H9 (cell line): Measurements from ENCODE around the gene CUL4A. TPM values are rescaled to one million over a fixed set of nuclear protein-coding genes. Genes with fewer than 3 reads are reported as not detected.

Experiments
- DNase-seq: peaks from one replicate; pipeline ENCODE4 v3.0.0-alpha.2; 2017
- H2AFZ ChIP-seq: one replicate; pipeline ENCODE4 v1.6.1; 2013; ENCODE audit warnings: mild to moderate bottlenecking, low read length, control low read depth, moderate library complexity
- H2AK5ac ChIP-seq: 2 replicates; pipeline ENCODE4 v1.6.1; 2013; ENCODE audit warnings: low read length, control low read depth, mixed read lengths; ENCODE audit not compliant: insufficient read length
- H2BK120ac ChIP-seq: one replicate; pipeline ENCODE4 v1.6.1; 2013; ENCODE audit warnings: low read depth, mild to moderate bottlenecking, low read length, control low read depth, inconsistent platforms; ENCODE audit not compliant: poor library complexity, severe bottlenecking
- H2BK12ac ChIP-seq: 2 replicates; pipeline ENCODE4 v1.6.1; 2013; ENCODE audit warnings: low read length, control low read depth, mixed read lengths, low read depth; ENCODE audit not compliant: insufficient read length
- H2BK15ac ChIP-seq: 2 replicates; pipeline ENCODE4 v1.6.1; 2013; ENCODE audit warnings: low read depth, low read length, control low read depth
- H2BK20ac ChIP-seq: one replicate; pipeline ENCODE4 v1.6.1; 2013; ENCODE audit warnings: low read depth, mild to moderate bottlenecking, low read length, control low read depth, inconsistent platforms; ENCODE audit not compliant: poor library complexity, severe bottlenecking
- H2BK5ac ChIP-seq: 2 replicates; pipeline ENCODE4 v1.6.1; 2013; ENCODE audit warnings: low read length, control low read depth, mixed read lengths; ENCODE audit not compliant: insufficient read length
- H3K14ac ChIP-seq: 2 replicates; pipeline ENCODE4 v1.6.1; 2013; ENCODE audit warnings: low read length, control low read depth; ENCODE audit not compliant: insufficient read depth
- H3K18ac ChIP-seq: 2 replicates; pipeline ENCODE4 v1.6.1; 2013; ENCODE audit warnings: low read depth, mild to moderate bottlenecking, mixed read lengths, low read length, control low read depth; ENCODE audit not compliant: insufficient read length
- H3K23ac ChIP-seq: 2 replicates; pipeline ENCODE4 v1.6.1; 2013; ENCODE audit warnings: low read length, control low read depth, mixed read lengths, low read depth; ENCODE audit not compliant: insufficient read length
- H3K23me2 ChIP-seq: 2 replicates; pipeline ENCODE4 v1.6.1; 2013; ENCODE audit warnings: low read depth, mild to moderate bottlenecking, mixed read lengths, low read length, control low read depth; ENCODE audit not compliant: insufficient read length, poor library complexity, severe bottlenecking
- H3K27ac ChIP-seq: 2 replicates; pipeline ENCODE4 v1.5.1; 2013; ENCODE audit warnings: low read length, control low read depth, mixed read lengths, low read depth; ENCODE audit not compliant: insufficient read length
- H3K27me3 ChIP-seq: 2 replicates; pipeline ENCODE4 v1.6.1; 2013; ENCODE audit warnings: low read length, control low read depth, inconsistent platforms; ENCODE audit not compliant: insufficient read depth
- H3K4ac ChIP-seq: 2 replicates; pipeline ENCODE4 v1.6.1; 2013; ENCODE audit warnings: low read depth, mild to moderate bottlenecking, control low read depth, inconsistent platforms, low read length, moderate library complexity
- H3K4me1 ChIP-seq: 2 replicates; pipeline ENCODE4 v1.6.1; 2013; ENCODE audit warnings: low read length, control low read depth, inconsistent platforms; ENCODE audit not compliant: insufficient read depth
- H3K4me2 ChIP-seq: 2 replicates; pipeline ENCODE4 v1.6.1; 2013; ENCODE audit warnings: low read length, control low read depth, mixed read lengths; ENCODE audit not compliant: insufficient read length, insufficient read depth
- H3K56ac ChIP-seq: 2 replicates; pipeline ENCODE4 v1.6.1; 2013; ENCODE audit warnings: low read depth, mild to moderate bottlenecking, mixed read lengths, low read length, control low read depth; ENCODE audit not compliant: insufficient read length
- H3K79me1 ChIP-seq: 2 replicates; pipeline ENCODE4 v1.6.1; 2013; ENCODE audit warnings: low read depth, mild to moderate bottlenecking, moderate library complexity, low read length, control low read depth, inconsistent platforms; ENCODE audit not compliant: insufficient read depth, poor library complexity, severe bottlenecking
- H3K79me2 ChIP-seq: 2 replicates; pipeline ENCODE4 v1.6.1; 2013; ENCODE audit warnings: low read length, control low read depth, inconsistent platforms; ENCODE audit not compliant: insufficient read depth
- H3K9ac ChIP-seq: 2 replicates; pipeline ENCODE4 v1.6.1; 2013; ENCODE audit warnings: low read length, control low read depth, mixed read lengths; ENCODE audit not compliant: insufficient read length; ENCODE audit errors: extremely low read depth
- H3K9me3 ChIP-seq: one replicate; pipeline ENCODE4 v1.6.1; 2013; ENCODE audit warnings: low read depth, low read length, inconsistent platforms; ENCODE audit not compliant: control insufficient read depth
- H3T11ph ChIP-seq: one replicate; pipeline ENCODE4 v1.6.1; 2013; ENCODE audit warnings: mild to moderate bottlenecking, low read length, control low read depth, inconsistent platforms
- H4K20me1 ChIP-seq: one replicate; pipeline ENCODE4 v1.6.1; 2013; ENCODE audit not compliant: control insufficient read depth, insufficient read length, insufficient read depth
- H4K5ac ChIP-seq: 2 replicates; pipeline ENCODE4 v1.6.1; 2013; ENCODE audit warnings: low read depth, mild to moderate bottlenecking, mixed read lengths, low read length, control low read depth; ENCODE audit not compliant: insufficient read length
- H4K8ac ChIP-seq: replicated peaks from 2 replicates; pipeline ENCODE4 v1.6.1; 2013; ENCODE audit warnings: low read length, control low read depth, mixed read lengths, low read depth; ENCODE audit not compliant: insufficient read length
- H4K91ac ChIP-seq: 2 replicates; pipeline ENCODE4 v1.6.1; 2013; ENCODE audit warnings: low read depth, mild to moderate bottlenecking, moderate library complexity, mixed read lengths, low read length, control low read depth; ENCODE audit not compliant: insufficient read length
- H3K27ac Mint-ChIP-seq, 3 experiments: 2 replicates in 2 of 3; 3 replicates in 1 of 3; pipeline ENCODE4 v1.8.0; 2020 to 2021; ENCODE audit warnings: mixed read lengths in 3 of 3, mild to moderate bottlenecking in 1 of 3, moderate library complexity in 1 of 3
- H3K27me3 Mint-ChIP-seq: 2 replicates; pipeline ENCODE4 v1.8.0; 2021; ENCODE audit warnings: low read depth, mild to moderate bottlenecking, moderate library complexity, mixed read lengths
- H3K36me3 Mint-ChIP-seq, 3 experiments: 2 replicates in 2 of 3; 3 replicates in 1 of 3; pipeline ENCODE4 v1.8.0; 2020 to 2021; ENCODE audit warnings: low read depth in 3 of 3, mixed read lengths in 3 of 3; ENCODE audit not compliant: insufficient read depth in 1 of 3
- H3K4me1 Mint-ChIP-seq, 2 experiments: 2 replicates each; pipeline ENCODE4 v1.8.0; 2020; ENCODE audit warnings: mixed read lengths in 2 of 2
- H3K4me3 Mint-ChIP-seq, 2 experiments: 2 replicates in 1 of 2; 3 replicates in 1 of 2; pipeline ENCODE4 v1.8.0; 2020 to 2021; ENCODE audit warnings: mild to moderate bottlenecking in 2 of 2, mixed read lengths in 2 of 2, moderate library complexity in 1 of 2
- H3K9me3 Mint-ChIP-seq, 2 experiments: 2 replicates in 1 of 2; 3 replicates in 1 of 2; pipeline ENCODE4 v1.8.0; 2020; ENCODE audit warnings: mild to moderate bottlenecking in 2 of 2, mixed read lengths in 2 of 2, moderate library complexity in 1 of 2
- CTCF ChIP-seq: fragments of 200-600 bp; sonication (generic); conservative IDR thresholded peaks from 3 replicates; pipeline ENCODE4 v1.8.0; 2021; ENCODE audit warnings: antibody characterized with exemption, mild to moderate bottlenecking
- WGBS: extraction: QIAGEN DNeasy Blood & Tissue Kit; methylation state at CpG from one replicate; pipeline ENCODE4 v1.1.7; 2013; ENCODE audit warnings: missing lambda C conversion rate, low lambda C conversion rate, mixed read lengths; ENCODE audit not compliant: insufficient read length; ENCODE audit errors: extremely low coverage; 5-methylcytosine and 5-hydroxymethylcytosine counted together
- microRNA-seq: library from miRNA; unstranded; fragments of <30 nt; microRNA quantifications from one replicate; pipeline ENCODE4, GENCODE V29; 2020; ENCODE audit warnings: borderline microRNAs expressed
- total RNA-seq: library from RNA; stranded (reverse); gene quantifications from 2 replicates; pipeline ENCODE4 v1.2.1, GENCODE V29; 2021

The CUL4A gene
- total RNA-seq, 1 experiment from 2014 or later, result 97.9 TPM

- H2BK12ac ChIP-seq, result no peak overlapping the region
- H3K56ac ChIP-seq, result no peak overlapping the region
- no peaks in the 10 kb centered on the region for H3K4me1 Mint-ChIP-seq
- H3K27me3 Mint-ChIP-seq, result no peaks in the 10 kb centered on the region
- H3K79me2 ChIP-seq, result no peaks in the 10 kb centered on the region
- H4K91ac ChIP-seq, result no peak overlapping the region
- H3K23ac ChIP-seq, result no peak overlapping the region
- H4K5ac ChIP-seq, result no peak overlapping the region
- no peak overlapping the region for H3K4me2 ChIP-seq
- WGBS, result no CpG with 5 or more reads among the region's 5 CpGs
- peaks cover 30 to 49% (median 42%) of the 10 kb centered on the region in 3 experiments for H3K36me3 Mint-ChIP-seq
- no peaks in the 10 kb centered on the region for H3K27me3 ChIP-seq
- no peak overlapping the region for H3K4ac ChIP-seq
- H2BK120ac ChIP-seq, result no peak overlapping the region
- no peaks in the 10 kb centered on the region for H3K79me1 ChIP-seq
- no peaks in the 10 kb centered on the region for H3K23me2 ChIP-seq
- no peaks in the 10 kb centered on the region for H3K9me3 ChIP-seq
- H3K9me3 Mint-ChIP-seq, result no peaks in the 10 kb centered on the region
- H3K9ac ChIP-seq, result no peak overlapping the region
- no peaks in the 10 kb centered on the region for H3K4me1 ChIP-seq
- no peak overlapping the region for H2BK15ac ChIP-seq
- DNase-seq, result no peak
- no peak for TF ChIP-seq CTCF
- no peak overlapping the region for H3K18ac ChIP-seq
- H2BK20ac ChIP-seq, result no peak overlapping the region
- no peak overlapping the region for H4K8ac ChIP-seq
- H3K4me3 Mint-ChIP-seq, result no peak overlapping the region
- H2BK5ac ChIP-seq, result no peak overlapping the region
- H2AFZ ChIP-seq, result no peak overlapping the region
- no peak overlapping the region for H3K14ac ChIP-seq
- no peak overlapping the region for H3K27ac ChIP-seq
- no peak overlapping the region for H3T11ph ChIP-seq
- H4K20me1 ChIP-seq, result no peaks in the 10 kb centered on the region
- no peak overlapping the region for H2AK5ac ChIP-seq
- no peak overlapping the region for H3K27ac Mint-ChIP-seq
Observed at GRCh38 chr13:113315992-113316391, 106.6 kb downstream of the CUL4A start.

Small RNA genes within 50 kb of the gene (microRNA-seq; reads per million reads assigned to microRNA genes)
- gene MIR8075, result not detected

Other genes with a start within 250 kb of the CUL4A start
- 17.0 and 18.5 TPM in 2 replicates for gene MCF2L, start 240.4 kb upstream of the CUL4A start, total RNA-seq
- gene F7, start 103.8 kb upstream of the CUL4A start, total RNA-seq, result 0.66 and 0.81 TPM in 2 replicates
- gene F10, start 86.8 kb upstream of the CUL4A start, total RNA-seq, result 1.7 TPM in 2 replicates
- not detected in 2 replicates for gene PROZ, start 51.0 kb upstream of the CUL4A start, total RNA-seq
- 62.3 and 66.0 TPM in 2 replicates for gene PCID2, start 944 bp upstream of the CUL4A start, total RNA-seq
- 131 and 139 TPM in 2 replicates for gene LAMP1, start 87.6 kb downstream of the CUL4A start, total RNA-seq
- gene GRTP1, start 154.5 kb downstream of the CUL4A start, total RNA-seq, result 54.8 and 55.0 TPM in 2 replicates
- 2.7 and 2.8 TPM in 2 replicates for gene ADPRHL1, start 243.9 kb downstream of the CUL4A start, total RNA-seq